BLaER1 treated with 17β-estradiol and CSF1 and Interleukin-3, amounts not matched to agents 10 nM and 100 nM (cell line): Measurements from ENCODE around the gene PLB1.

Experiments used
- H3K27ac ChIP-seq, 11 experiments: shearing (Covaris generic); formaldehyde crosslinking; 2 replicates each; pipeline ENCODE4 v1.8.1; 2022
- H3K27me3 ChIP-seq, 11 experiments: shearing (Covaris generic); formaldehyde crosslinking; 2 replicates each; pipeline ENCODE4 v1.8.1; 2022
- H3K36me3 ChIP-seq, 11 experiments: shearing (Covaris generic); formaldehyde crosslinking; 2 replicates each; pipeline ENCODE4 v1.8.1; 2022
- H3K4me1 ChIP-seq, 10 experiments: shearing (Covaris generic); formaldehyde crosslinking; 2 replicates each; pipeline ENCODE4 v1.8.1; 2022
- H3K4me2 ChIP-seq, 11 experiments: shearing (Covaris generic); formaldehyde crosslinking; 2 replicates each; pipeline ENCODE4 v1.8.1; 2022
- H3K4me3 ChIP-seq, 10 experiments: shearing (Covaris generic); formaldehyde crosslinking; 2 replicates each; pipeline ENCODE4 v1.8.1; 2022
- H3K9ac ChIP-seq, 11 experiments: shearing (Covaris generic); formaldehyde crosslinking; 2 replicates each; pipeline ENCODE4 v1.8.1; 2022
- H3K9me3 ChIP-seq, 11 experiments: shearing (Covaris generic); formaldehyde crosslinking; replicated peaks in 1 of 11; 2 replicates each; pipeline ENCODE4 v1.8.1; 2022
- H4K20me1 ChIP-seq, 11 experiments: shearing (Covaris generic); formaldehyde crosslinking; 2 replicates each; pipeline ENCODE4 v1.8.1; 2022
- Cebpa-rat ChIP-seq, 11 experiments: shearing (Covaris generic); IDR thresholded peaks; 2 replicates each; pipeline ENCODE4 v1.8.1; 2022

Gene PLB1

DNA sequence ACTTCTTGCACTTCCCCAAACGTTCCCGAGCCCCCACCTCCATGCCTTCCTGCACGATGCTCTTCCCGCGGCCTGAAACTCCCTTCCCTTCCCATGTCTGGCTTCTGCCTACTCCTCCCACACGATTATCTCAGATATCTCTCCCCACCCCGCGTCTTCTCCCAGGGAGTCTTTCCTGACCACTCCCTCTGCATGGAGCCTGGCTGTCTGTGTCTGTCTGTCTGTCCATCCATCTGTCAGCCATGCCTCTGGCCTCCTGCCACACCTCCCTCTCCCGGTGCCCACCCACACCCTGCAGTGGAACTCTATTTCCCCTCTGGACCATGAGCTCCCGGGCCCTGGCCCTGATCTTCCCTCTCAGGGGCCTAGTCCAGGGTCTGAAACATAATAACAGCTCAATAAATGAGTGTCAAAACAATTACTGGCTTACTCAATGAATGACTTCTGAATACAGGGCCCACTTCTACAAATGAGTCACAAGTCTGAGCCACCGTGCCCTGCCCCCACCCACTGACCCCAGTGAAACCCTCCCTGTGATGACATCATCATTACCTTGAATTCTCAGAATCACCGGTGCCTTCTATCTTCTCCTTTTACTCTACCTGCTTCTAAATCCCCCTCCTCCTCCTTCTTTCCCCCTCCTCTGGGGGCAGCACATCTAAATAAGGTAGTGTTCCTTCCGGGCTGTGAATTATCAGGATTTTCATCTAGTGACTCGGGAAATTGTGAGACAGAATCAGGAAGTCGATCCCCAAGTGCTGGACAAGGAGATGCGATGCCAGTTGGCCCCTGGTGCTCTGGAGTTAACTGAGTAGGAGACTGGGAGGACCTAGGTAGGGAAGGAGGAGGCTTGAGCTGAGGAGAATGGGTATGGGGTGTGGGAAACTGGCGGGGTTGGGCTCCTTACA, 46.1 kb upstream of the PLB1 start:
- Histone ChIP-seq H3K4me2 (peak overlapping the region in 8 of 11 experiments; percentile 56 to 95 (median 82); a peak in 16 of 22 replicates), H3K9ac (peak overlapping the region in 5 of 11 experiments; percentile 67 to 79 (median 77); a peak in 9 of 22 replicates), H3K27ac (peak overlapping the region in 10 of 11 experiments; percentile 61 to 94 (median 82); a peak in 20 of 22 replicates), H3K9me3 (peaks cover 0 to 12% (median 0%) of the 10 kb centered on the region in 11 experiments; a peak in 6 of 22 replicates), H3K4me1 (peaks cover 10 to 94% (median 68%) of the 10 kb centered on the region in 10 experiments; a peak in 18 of 20 replicates), H3K36me3 (no peaks in the 10 kb centered on the region), H3K27me3 (no peaks in the 10 kb centered on the region), H4K20me1 (no peaks in the 10 kb centered on the region), H3K4me3 (no peak overlapping the region)
- no peak for TF ChIP-seq Cebpa-rat (IDR thresholded peaks at IDR 0.05)

DNA sequence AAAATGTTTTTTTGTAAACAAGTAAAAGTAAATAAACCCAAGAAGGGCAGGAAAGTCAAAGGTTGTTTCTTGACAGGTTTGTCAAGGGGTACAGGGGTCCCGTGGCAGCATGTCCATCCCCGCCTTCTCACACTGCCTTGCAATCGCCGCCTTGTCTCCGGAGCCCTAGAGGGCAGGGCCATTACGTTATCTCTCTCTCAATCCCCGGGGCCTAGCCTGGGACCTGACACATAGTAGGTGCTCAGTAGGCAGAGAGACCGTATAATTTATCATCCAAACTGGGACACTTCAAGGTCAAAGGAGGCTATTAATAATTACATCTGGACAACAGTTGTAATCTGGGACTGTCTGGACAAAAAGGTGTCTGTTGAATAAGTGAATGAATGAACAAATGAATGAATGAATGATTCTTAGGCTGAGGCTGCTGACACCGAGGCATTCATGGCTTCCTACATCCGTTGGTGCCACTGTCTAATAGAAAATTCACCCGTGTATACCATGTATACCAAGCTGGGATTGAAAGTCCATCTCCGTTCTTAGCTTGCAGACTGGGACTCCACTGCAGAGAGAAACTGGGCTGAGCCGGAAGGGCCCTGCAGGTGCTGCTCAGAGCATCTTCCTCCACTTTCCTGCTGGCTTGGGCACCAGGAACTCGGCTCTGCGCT, 44.8 kb upstream of the PLB1 start:
- Histone ChIP-seq H4K20me1 (no peaks in the 10 kb centered on the region), H3K9ac (no peak overlapping the region), H3K27ac (peak overlapping the region in 5 of 11 experiments; percentile 23 to 94 (median 92); a peak in 4 of 22 replicates), H3K4me1 (peaks cover 10 to 81% (median 60%) of the 10 kb centered on the region in 10 experiments; a peak in 18 of 20 replicates), H3K27me3 (no peaks in the 10 kb centered on the region), H3K4me3 (no peak overlapping the region), H3K9me3 (peaks cover 0 to 12% (median 0%) of the 10 kb centered on the region in 11 experiments; a peak in 6 of 22 replicates), H3K36me3 (no peaks in the 10 kb centered on the region), H3K4me2 (peak overlapping the region in 4 of 11 experiments; percentile 47 to 92 (median 79); a peak in 6 of 22 replicates)
- no peak for TF ChIP-seq Cebpa-rat (IDR thresholded peaks at IDR 0.05)

DNA sequence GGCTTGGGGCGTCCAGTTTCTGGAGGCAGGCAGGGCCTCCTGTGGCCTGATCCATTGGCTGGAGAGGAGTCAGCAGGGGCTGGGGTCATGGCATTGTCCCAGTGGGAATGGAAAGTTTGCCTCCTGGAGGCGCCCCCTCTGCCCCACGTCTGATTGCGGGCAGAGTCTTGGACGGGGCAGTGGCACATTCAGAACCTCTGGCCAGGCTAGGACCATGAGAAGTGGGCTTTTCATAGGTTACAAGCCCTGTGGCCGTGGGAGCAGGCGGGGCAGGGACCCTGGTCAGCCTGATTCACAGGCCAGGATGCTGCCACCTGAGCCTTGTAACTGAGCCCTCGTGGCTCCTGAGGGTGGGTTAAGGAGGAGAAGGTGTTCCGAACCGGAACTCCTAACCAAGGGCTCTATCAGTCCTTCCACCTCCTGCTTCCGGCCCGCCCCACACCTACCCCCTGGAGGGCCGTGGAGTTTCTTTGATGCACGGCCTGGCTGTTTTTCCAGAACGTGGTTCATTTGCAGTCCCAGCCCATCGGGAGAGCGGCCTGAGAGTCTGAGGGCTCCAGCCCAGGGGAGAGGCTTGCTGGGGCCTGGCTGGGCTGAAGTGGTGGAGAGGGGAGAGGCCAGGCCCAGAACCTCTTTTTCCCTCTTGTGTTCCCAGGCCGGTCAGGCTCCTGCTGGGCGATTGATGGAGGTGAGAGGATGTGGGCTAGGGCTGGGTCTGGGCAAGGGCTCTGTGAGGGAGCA, 43.9 kb upstream of the PLB1 start:
- Histone ChIP-seq H3K36me3 (no peaks in the 10 kb centered on the region), H3K27me3 (no peaks in the 10 kb centered on the region), H3K4me3 (no peak overlapping the region), H3K27ac (peak overlapping the region in 9 of 11 experiments; percentile 10 to 55 (median 32); a peak in 13 of 22 replicates), H4K20me1 (no peaks in the 10 kb centered on the region), H3K9me3 (peaks cover 0 to 10% (median 0%) of the 10 kb centered on the region in 11 experiments; a peak in 6 of 22 replicates), H3K9ac (peak overlapping the region in 5 of 11 experiments; percentile 8 to 41 (median 32); a peak in 6 of 22 replicates), H3K4me1 (peaks cover 10 to 72% (median 50%) of the 10 kb centered on the region in 10 experiments; a peak in 18 of 20 replicates), H3K4me2 (peak overlapping the region in 9 of 11 experiments; percentile 22 to 92 (median 46); a peak in 15 of 22 replicates)
- TF ChIP-seq Cebpa-rat (IDR thresholded peaks at IDR 0.05), result no peak

DNA sequence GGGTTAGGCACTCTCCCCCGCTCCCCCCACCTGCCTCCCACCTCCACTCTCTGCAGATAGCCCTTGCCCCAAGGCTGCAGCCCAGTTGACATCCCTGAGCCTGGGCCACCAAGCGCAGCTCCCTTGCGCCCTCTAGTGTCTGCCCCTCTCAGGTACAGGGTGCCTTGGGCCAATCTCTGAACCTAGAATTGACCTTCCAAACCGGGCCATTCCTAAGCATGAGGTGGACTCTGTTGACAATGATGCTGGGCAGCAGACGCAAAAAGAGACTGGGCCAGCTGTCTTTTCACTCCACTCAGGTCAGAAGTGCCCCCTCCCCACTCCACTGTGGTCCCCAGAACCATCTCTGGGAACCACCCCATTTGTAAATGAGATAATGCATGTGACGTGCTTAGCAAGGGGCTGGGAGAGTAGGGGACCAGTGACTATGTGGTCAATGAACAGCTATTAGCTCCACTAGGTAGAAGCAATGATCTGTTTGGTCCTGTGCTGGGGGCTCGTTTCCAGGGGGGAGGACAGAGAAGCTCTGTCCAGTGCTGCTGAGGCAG, 43.3 kb upstream of the PLB1 start:
- Histone ChIP-seq H3K9ac (peak overlapping the region in 4 of 11 experiments; percentile 12 to 41 (median 30); a peak in 4 of 22 replicates), H3K4me1 (peaks cover 10 to 65% (median 44%) of the 10 kb centered on the region in 10 experiments; a peak in 18 of 20 replicates), H4K20me1 (no peaks in the 10 kb centered on the region), H3K27ac (peak overlapping the region in 3 of 11 experiments; percentile 17 to 55 (median 47); a peak in 6 of 22 replicates), H3K9me3 (peaks cover 0 to 8% (median 0%) of the 10 kb centered on the region in 11 experiments; a peak in 6 of 22 replicates), H3K4me2 (peak overlapping the region in 9 of 11 experiments; percentile 22 to 92 (median 46); a peak in 13 of 22 replicates), H3K4me3 (no peak overlapping the region), H3K36me3 (no peaks in the 10 kb centered on the region), H3K27me3 (no peaks in the 10 kb centered on the region)
- TF ChIP-seq Cebpa-rat (IDR thresholded peaks at IDR 0.05), result no peak

DNA sequence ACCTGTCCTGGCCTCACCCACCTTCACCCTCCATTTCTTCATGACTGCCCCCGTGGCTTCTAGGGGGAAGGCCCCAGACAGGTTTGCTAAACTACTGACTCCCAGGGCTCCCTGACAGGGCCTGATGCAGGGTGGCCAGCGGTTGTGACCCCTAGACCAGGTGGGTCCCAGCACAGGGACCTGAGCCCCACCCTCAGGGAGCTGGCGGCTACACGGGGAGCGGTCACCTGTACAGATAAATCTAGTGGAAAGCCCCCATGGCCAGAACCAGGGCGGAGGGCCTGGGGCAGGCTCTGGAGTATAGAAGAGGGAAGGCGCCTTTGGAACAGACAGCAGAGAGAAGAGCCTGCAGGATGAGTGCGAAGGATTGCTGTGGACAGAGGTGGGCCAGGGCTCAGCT, 42.5 kb upstream of the PLB1 start:
- peak overlapping the region in 1 of 11 experiments; percentile 23; a peak in 3 of 22 replicates for H3K9ac ChIP-seq
- no peaks in the 10 kb centered on the region for H3K27me3 ChIP-seq
- H4K20me1 ChIP-seq, result no peaks in the 10 kb centered on the region
- TF ChIP-seq Cebpa-rat (IDR thresholded peaks at IDR 0.05), result no peak
- H3K4me2 ChIP-seq, result no peak overlapping the region
- peak overlapping the region in 2 of 11 experiments; percentile 4 to 33; a peak in 3 of 22 replicates for H3K27ac ChIP-seq
- H3K36me3 ChIP-seq, result no peaks in the 10 kb centered on the region
- H3K4me3 ChIP-seq, result no peak overlapping the region
- peaks cover 3 to 57% (median 37%) of the 10 kb centered on the region in 10 experiments; a peak in 18 of 20 replicates for H3K4me1 ChIP-seq
- peaks cover 0 to 4% (median 0%) of the 10 kb centered on the region in 11 experiments; a peak in 1 of 22 replicates for H3K9me3 ChIP-seq

DNA sequence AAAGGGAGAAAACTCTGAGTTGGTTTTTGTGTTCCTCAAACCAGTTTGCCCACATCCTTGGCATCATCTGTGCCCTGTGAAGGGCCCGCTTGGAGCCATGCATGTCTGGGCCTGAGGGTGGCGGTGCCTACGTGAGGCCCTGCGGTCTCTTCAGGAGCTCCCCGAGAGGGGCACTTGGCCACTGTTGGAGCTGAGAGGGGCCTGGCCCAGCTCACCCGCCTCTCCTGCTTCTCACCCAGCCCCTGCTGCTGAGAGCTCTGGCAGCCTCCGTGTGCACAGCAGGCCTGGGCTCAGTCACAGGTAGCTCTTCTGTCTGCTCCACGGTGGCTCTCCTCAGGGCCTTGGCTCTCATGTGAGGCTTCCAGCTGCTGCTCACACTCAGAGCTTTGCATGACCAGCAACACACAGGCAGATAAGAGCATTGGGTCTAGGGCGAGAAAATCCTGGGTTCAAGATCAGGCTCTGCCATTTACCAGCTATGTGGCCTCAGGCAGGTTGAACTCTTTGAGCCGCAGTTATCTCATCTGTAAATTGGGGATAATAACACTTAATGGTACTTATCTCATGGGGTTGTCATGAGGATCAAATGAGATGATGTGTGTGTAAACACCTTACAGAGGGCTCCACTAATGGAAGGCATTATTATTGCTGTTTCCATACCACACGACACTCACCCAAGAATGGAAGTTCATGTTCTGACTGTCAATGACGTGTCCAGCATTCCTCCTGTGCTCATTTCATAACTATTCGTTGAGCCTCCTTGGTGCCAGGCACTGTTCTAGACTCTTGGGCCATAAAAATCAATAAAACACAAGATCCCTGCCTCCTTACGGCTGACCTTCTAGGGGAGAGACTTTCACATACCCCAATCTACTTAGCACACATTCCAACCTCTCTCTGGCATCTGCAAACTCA, 41.6 kb upstream of the PLB1 start:
- Histone ChIP-seq H3K36me3 (no peaks in the 10 kb centered on the region), H4K20me1 (no peaks in the 10 kb centered on the region)

DNA sequence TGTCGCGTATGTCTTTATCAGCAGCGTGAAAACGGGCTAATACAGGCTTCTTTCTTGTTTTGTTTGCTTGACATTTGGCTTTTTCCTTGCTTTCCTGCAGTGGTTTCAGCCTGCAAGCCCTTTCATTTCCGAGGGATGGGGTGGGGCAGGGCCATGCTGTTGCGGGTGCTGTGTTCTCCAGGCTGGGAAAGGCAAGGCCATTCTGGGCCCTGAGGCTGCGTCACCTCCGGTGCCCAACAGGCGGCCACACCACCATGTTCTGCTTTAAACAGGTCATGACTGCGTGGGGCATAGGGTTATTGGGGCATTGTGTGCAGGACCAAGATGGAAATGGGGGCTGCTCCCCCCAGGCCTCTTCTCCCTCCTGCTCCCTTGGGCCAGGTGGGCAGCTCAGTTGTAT, 38.6 kb upstream of the PLB1 start:
- Histone ChIP-seq H3K9ac (no peak overlapping the region), H3K27ac (no peak overlapping the region), H3K27me3 (no peaks in the 10 kb centered on the region), H3K4me3 (no peak overlapping the region), H3K4me1 (peaks cover 0 to 19% (median 6%) of the 10 kb centered on the region in 10 experiments; a peak in 16 of 20 replicates), H3K9me3 (peaks cover 0 to 11% (median 6%) of the 10 kb centered on the region in 11 experiments; a peak in 18 of 22 replicates), H3K36me3 (no peaks in the 10 kb centered on the region), H4K20me1 (no peaks in the 10 kb centered on the region), H3K4me2 (no peak overlapping the region)
- TF ChIP-seq Cebpa-rat (IDR thresholded peaks at IDR 0.05), result no peak

More for the DNA sequence above, 41.6 kb upstream of the PLB1 start:
- Histone ChIP-seq H3K4me3 (no peak overlapping the region), H3K27ac (peak overlapping the region in 2 of 11 experiments; percentile 4 to 33; a peak in 3 of 22 replicates), H3K4me2 (0 out of 22 replicates have a peak overlapping the region, but pooled peaks of 1 of the 11 experiments have one; percentile 5), H3K27me3 (no peaks in the 10 kb centered on the region), H3K4me1 (peaks cover 0 to 49% (median 28%) of the 10 kb centered on the region in 10 experiments; a peak in 16 of 20 replicates), H3K9me3 (0 out of 22 replicates have a peak, but pooled peaks cover 0 to 4% (median 0%) of the 10 kb centered on the region in 11 experiments), H3K9ac (no peak overlapping the region; a peak in 1 of 22 replicates)
- no peak for TF ChIP-seq Cebpa-rat (IDR thresholded peaks at IDR 0.05)
